HepG2 (cell line): Measurements from ENCODE around the gene ATG9A. TPM values are rescaled to one million over a fixed set of nuclear protein-coding genes. Genes with fewer than 3 reads are reported as not detected.

Source experiments
- AHDC1 ChIP-seq: sonication (generic); formaldehyde crosslinking; IDR thresholded peaks from 2 replicates; pipeline ENCODE4 v1.5.1; 2020; ENCODE audit warnings: mild to moderate bottlenecking, missing genetic modification reagents, borderline replicate concordance
- CBX5 ChIP-seq: sonication (generic); formaldehyde crosslinking; IDR thresholded peaks from 2 replicates; pipeline ENCODE4 v1.4.0; 2020; ENCODE audit warnings: missing genetic modification reagents, borderline replicate concordance
- GFI1 ChIP-seq: sonication (generic); formaldehyde crosslinking; IDR thresholded peaks from 2 replicates; pipeline ENCODE4 v1.5.0; 2020; ENCODE audit warnings: missing genetic modification reagents, mild to moderate bottlenecking, borderline replicate concordance
- GTF2F1 ChIP-seq: fragments of 150-350 bp; IDR thresholded peaks from 2 replicates; pipeline ENCODE4 v1.6.1; 2014; ENCODE audit warnings: low read length
- KMT2B ChIP-seq: IDR thresholded peaks from 2 replicates; pipeline ENCODE4 v1.6.1; 2016; ENCODE audit warnings: missing genetic modification reagents, missing compliant biosample characterization
- NCOA1 ChIP-seq: sonication (generic); formaldehyde crosslinking; IDR thresholded peaks from 2 replicates; pipeline ENCODE4 v1.9.0; 2021; ENCODE audit warnings: missing genetic modification reagents
- ZNF225 ChIP-seq: sonication (generic); formaldehyde crosslinking; IDR thresholded peaks from 2 replicates; pipeline ENCODE4 v1.4.0; 2020; ENCODE audit warnings: mild to moderate bottlenecking, missing genetic modification reagents
- ZNF407 ChIP-seq: sonication (generic); formaldehyde crosslinking; IDR thresholded peaks from one replicate; pipeline ENCODE4 v1.5.1; 2020; ENCODE audit warnings: mild to moderate bottlenecking, missing genetic modification reagents; ENCODE audit errors: not compliant biosample characterization
- ZNF496 ChIP-seq: sonication (generic); formaldehyde crosslinking; IDR thresholded peaks from 2 replicates; pipeline ENCODE4 v1.8.1; 2023; ENCODE audit warnings: mild to moderate bottlenecking, moderate library complexity, missing genetic modification reagents; ENCODE audit not compliant: insufficient replicate concordance
- polyA plus RNA-seq, 8 experiments: library from polyadenylated mRNA; depleted of rRNA in 3 of 8; stranded (reverse) in 7 of 8; unstranded in 1 of 8; fragments of >200 nt; fragmentation: Illumina TruSeq in 4 of 8; extraction: Trizol in 4 of 8; gene quantifications; 2 replicates each; pipeline versions ENCODE4 v1.2.1 to v1.2.3, GENCODE V29; 2011 to 2016; ENCODE audit warnings: low read depth in 4 of 8, missing spikeins in 1 of 8, mixed read lengths in 1 of 8; ENCODE audit not compliant: insufficient read depth in 1 of 8
- total RNA-seq, 5 experiments: library from RNA; depleted of rRNA; stranded (reverse); fragments of >200 nt; fragmentation: Illumina TruSeq; extraction: Trizol; gene quantifications; 2 replicates each; pipeline ENCODE4 v1.2.3, GENCODE V29; 2016; ENCODE audit warnings: low read depth in 1 of 5
- TF ChIP-seq, protein P1 (sequence below): sonication (generic); formaldehyde crosslinking; IDR thresholded peaks from 2 replicates; pipeline ENCODE4 v1.4.0; 2020; ENCODE audit warnings: missing genetic modification reagents, borderline replicate concordance

ATG9A gene
- total and polyA plus RNA-seq, 2 of the 13 experiments (the other 11 are each of a cell fraction or from before 2014, with no cell fraction given), result 35.0 to 131 TPM

DNA sequence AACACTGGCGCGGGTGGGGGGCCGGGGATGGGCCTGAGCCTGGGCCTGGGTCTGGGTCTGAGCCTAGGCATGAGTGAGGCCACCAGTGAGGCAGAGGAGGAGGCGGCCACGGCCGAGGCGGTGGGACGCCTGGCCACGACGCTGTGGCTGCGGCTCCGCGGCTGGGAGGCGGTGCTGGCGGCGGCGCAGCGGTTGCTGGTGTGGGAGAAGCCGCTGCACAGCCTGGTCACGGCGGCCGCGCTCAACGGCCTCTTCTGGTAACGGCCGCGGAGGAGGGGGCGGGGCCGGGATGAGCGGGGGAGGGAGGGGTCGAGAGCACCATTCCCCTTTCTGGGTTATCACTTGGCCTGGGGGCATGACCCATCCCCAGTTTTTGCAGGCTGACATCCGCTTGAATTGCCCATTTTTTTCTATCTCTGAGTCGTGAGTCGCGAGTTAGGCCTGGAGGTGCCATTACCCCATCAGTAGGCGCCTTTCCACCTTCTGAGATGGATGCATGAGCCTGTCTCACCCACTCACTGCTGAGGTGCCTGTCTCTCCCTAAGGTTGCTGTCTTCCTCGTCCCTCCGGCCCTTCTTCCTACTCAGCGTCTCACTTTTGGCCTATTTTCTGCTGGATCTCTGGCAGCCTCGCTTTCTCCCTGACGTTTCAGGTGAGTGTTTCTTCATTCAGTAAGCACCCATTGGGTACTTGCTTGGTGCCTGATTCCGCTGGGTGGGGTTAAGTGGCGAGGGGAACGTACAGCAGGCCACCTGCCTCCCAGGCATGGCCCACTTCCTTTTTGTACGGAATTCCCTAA is 50.9 kb downstream of the ATG9A start (continued):
- no peak for TF ChIP-seq CBX5
- TF ChIP-seq, protein P1, sequence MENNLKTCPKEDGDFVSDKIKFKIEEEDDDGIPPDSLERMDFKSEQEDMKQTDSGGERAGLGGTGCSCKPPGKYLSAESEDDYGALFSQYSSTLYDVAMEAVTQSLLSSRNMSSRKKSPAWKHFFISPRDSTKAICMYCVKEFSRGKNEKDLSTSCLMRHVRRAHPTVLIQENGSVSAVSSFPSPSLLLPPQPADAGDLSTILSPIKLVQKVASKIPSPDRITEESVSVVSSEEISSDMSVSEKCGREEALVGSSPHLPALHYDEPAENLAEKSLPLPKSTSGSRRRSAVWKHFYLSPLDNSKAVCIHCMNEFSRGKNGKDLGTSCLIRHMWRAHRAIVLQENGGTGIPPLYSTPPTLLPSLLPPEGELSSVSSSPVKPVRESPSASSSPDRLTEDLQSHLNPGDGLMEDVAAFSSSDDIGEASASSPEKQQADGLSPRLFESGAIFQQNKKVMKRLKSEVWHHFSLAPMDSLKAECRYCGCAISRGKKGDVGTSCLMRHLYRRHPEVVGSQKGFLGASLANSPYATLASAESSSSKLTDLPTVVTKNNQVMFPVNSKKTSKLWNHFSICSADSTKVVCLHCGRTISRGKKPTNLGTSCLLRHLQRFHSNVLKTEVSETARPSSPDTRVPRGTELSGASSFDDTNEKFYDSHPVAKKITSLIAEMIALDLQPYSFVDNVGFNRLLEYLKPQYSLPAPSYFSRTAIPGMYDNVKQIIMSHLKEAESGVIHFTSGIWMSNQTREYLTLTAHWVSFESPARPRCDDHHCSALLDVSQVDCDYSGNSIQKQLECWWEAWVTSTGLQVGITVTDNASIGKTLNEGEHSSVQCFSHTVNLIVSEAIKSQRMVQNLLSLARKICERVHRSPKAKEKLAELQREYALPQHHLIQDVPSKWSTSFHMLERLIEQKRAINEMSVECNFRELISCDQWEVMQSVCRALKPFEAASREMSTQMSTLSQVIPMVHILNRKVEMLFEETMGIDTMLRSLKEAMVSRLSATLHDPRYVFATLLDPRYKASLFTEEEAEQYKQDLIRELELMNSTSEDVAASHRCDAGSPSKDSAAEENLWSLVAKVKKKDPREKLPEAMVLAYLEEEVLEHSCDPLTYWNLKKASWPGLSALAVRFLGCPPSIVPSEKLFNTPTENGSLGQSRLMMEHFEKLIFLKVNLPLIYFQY (CRISPR knock-in tag), result no peak
- no peak for TF ChIP-seq GTF2F1
- TF ChIP-seq AHDC1 (CRISPR knock-in tag), result no peak
- no peak for TF ChIP-seq ZNF496 (CRISPR knock-in tag)
- no peak for TF ChIP-seq NCOA1 (CRISPR knock-in tag)
- TF ChIP-seq ZNF407, result no peak
- no peak for TF ChIP-seq KMT2B (CRISPR knock-in tag)
- 0 out of 2 replicates have a peak, but pooled peaks have one; percentile 66 for TF ChIP-seq ZNF225 (CRISPR knock-in tag)
- TF ChIP-seq GFI1, result no peak; the same call in 1 of the 2 replicates
